ENCODE data around the gene KCTD11.

DNA sequence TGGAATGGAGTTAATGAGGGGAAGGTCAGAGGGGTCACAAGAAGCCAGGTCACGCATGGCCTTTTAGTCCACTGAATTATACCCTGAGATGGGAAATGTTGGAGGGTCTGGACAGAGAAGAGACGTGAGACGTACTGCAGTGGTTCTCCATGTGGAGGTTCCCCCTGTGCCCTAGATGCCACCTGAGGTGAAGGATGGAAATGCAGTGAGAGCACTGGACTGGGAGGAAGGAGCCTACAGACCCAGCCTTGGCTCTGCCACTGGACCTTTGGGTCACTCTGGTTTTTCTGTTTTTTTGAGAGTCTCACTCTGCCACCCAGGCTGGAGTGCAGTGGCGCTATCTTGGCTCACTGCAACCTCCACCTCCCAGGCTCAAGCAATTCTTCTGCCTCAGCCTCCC, 44.2 kb downstream of the KCTD11 start:
- TF ChIP-seq, protein P1, sequence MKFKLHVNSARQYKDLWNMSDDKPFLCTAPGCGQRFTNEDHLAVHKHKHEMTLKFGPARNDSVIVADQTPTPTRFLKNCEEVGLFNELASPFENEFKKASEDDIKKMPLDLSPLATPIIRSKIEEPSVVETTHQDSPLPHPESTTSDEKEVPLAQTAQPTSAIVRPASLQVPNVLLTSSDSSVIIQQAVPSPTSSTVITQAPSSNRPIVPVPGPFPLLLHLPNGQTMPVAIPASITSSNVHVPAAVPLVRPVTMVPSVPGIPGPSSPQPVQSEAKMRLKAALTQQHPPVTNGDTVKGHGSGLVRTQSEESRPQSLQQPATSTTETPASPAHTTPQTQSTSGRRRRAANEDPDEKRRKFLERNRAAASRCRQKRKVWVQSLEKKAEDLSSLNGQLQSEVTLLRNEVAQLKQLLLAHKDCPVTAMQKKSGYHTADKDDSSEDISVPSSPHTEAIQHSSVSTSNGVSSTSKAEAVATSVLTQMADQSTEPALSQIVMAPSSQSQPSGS (IDR thresholded peaks at IDR 0.05; ENCODE audit: low read length) = no peak
- TF ChIP-seq JUND (IDR thresholded peaks at IDR 0.05; ENCODE audit: low read depth, low read length) = no peak
- TF ChIP-seq, protein P2, sequence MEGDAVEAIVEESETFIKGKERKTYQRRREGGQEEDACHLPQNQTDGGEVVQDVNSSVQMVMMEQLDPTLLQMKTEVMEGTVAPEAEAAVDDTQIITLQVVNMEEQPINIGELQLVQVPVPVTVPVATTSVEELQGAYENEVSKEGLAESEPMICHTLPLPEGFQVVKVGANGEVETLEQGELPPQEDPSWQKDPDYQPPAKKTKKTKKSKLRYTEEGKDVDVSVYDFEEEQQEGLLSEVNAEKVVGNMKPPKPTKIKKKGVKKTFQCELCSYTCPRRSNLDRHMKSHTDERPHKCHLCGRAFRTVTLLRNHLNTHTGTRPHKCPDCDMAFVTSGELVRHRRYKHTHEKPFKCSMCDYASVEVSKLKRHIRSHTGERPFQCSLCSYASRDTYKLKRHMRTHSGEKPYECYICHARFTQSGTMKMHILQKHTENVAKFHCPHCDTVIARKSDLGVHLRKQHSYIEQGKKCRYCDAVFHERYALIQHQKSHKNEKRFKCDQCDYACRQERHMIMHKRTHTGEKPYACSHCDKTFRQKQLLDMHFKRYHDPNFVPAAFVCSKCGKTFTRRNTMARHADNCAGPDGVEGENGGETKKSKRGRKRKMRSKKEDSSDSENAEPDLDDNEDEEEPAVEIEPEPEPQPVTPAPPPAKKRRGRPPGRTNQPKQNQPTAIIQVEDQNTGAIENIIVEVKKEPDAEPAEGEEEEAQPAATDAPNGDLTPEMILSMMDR (IDR thresholded peaks at IDR 0.05 in 2 of 3, conservative IDR thresholded peaks at IDR 0.05 in 1 of 3; ENCODE audit: control insufficient read depth in 2 of 3, extremely low read depth in 1 of 3, insufficient read depth in 1 of 3, low read depth in 3 of 3, low read length in 3 of 3) = no peak
- TF ChIP-seq SIX5 (IDR thresholded peaks at IDR 0.05; ENCODE audit: low read depth, low read length, severe bottlenecking) = no peak
- no peak for TF ChIP-seq BHLHE40 (IDR thresholded peaks at IDR 0.05; ENCODE audit: borderline replicate concordance in 1 of 2, low read depth in 2 of 2, low read length in 1 of 2)
- no peak for TF ChIP-seq EED (IDR thresholded peaks at IDR 0.05; ENCODE audit: low read depth)

Data from GM12878 (cell line).